ENCODE results near the gene STX10. TPM values are rescaled to one million over a fixed set of nuclear protein-coding genes. Genes with fewer than 3 reads are reported as not detected.
A peak's percentile ranks its signal among the peaks of the same experiment; 100 is the strongest.

Gene STX10
- total RNA-seq, 1 experiment from 2014 or later = 56.9 TPM

DNA sequence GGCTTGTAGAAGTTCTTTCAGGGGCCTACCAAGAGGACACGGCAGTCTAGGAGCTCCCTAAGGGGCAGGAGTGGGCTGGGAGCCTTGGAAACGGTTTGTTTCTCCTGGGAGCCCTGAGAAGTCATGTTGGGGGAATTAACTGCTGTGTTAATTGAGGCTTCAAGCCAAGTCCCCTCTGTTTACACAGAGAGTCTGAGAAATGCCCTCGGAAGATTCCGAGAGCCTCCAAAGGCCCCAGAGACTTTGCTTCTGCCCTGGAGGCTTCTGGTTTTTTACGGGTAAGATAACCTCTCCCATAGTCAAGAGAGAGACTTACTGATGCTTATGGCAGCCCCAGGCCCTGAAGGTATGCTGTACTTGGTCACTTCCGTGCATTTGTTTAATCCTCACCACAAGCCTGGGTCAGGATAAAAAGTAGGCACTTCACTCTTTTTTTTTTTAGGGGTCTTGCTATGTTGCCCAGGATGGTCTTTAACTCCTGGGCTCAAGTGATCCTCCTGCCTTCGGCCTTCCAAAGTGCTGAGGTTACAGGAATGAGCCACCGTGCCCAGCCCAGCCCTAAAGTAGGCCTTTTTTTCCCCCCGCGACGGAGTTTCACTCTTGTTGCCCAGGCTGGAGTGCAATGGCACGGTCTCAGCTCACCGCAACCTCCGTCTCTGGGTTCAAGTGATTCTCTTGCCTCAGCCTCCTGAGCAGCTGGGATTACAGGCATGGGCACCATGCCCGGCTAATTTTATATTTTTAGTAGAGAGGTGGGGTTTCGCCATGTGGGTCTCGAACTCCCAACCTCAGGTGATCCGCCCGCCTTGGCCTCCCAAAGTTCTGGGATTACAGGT is 15.2 kb upstream of the STX10 start:
- DNase-seq (ENCODE audit: low spot score) (no peak), ATAC-seq (no peak)
- TF ChIP-seq MYBL2 (CRISPR knock-in tag; IDR thresholded peaks at IDR 0.05) (no peak), KAT7 (CRISPR knock-in tag; IDR thresholded peaks at IDR 0.05; ENCODE audit: borderline replicate concordance) (no peak), PRRX2 (CRISPR knock-in tag; IDR thresholded peaks at IDR 0.05) (no peak), ETV6 (CRISPR knock-in tag; IDR thresholded peaks at IDR 0.05) (no peak), ZNF423 (CRISPR knock-in tag; IDR thresholded peaks at IDR 0.05) (no peak), ZNF121 (CRISPR knock-in tag; IDR thresholded peaks at IDR 0.05) (peak; percentile 93), NFATC4 (CRISPR knock-in tag; IDR thresholded peaks at IDR 0.05) (no peak)
- TF ChIP-seq, protein P1, sequence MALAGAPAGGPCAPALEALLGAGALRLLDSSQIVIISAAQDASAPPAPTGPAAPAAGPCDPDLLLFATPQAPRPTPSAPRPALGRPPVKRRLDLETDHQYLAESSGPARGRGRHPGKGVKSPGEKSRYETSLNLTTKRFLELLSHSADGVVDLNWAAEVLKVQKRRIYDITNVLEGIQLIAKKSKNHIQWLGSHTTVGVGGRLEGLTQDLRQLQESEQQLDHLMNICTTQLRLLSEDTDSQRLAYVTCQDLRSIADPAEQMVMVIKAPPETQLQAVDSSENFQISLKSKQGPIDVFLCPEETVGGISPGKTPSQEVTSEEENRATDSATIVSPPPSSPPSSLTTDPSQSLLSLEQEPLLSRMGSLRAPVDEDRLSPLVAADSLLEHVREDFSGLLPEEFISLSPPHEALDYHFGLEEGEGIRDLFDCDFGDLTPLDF (CRISPR knock-in tag; IDR thresholded peaks at IDR 0.05) = no peak
- Mint-ChIP-seq H3K4me1 (peaks cover 71% of the 10 kb centered on the region), H3K4me3 (peak overlapping the region; percentile 69), H3K9me3 (no peaks in the 10 kb centered on the region), H3K27ac (peak overlapping the region; percentile 100), H3K36me3 (no peaks in the 10 kb centered on the region), H3K27me3 (ENCODE audit: low read depth) (no peaks in the 10 kb centered on the region)
- CTCF ChIA-PET = interaction anchor here (0.6 to 3.5 kb wide), 8 partner anchors 10 to 200 kb away, joined by 3 to 42 read pairs (median 7); partner anchors contain the start of genes IER2 and STX10
- POLR2A ChIA-PET = interaction anchor here (0.5 to 8.6 kb wide), 7 partner anchors 11 to 50 kb away, joined by 3 to 167 read pairs (median 4); partner anchors contain the start of genes IER2, NACC1 and STX10

- ATAC-seq (peak; percentile 50), DNase-seq (ENCODE audit: low spot score) (peak; percentile 91)
- Mint-ChIP-seq H3K27me3 (ENCODE audit: low read depth) (no peaks in the 10 kb centered on the region), H3K27ac (peak overlapping the region; percentile 100), H3K4me3 (peak overlapping the region; percentile 69), H3K9me3 (no peaks in the 10 kb centered on the region), H3K4me1 (peaks cover 66% of the 10 kb centered on the region), H3K36me3 (no peaks in the 10 kb centered on the region)
- ChIA-PET CTCF (interaction anchor here (0.6 to 3.5 kb wide), 11 partner anchors 9 to 633 kb away, joined by 3 to 42 read pairs (median 4); partner anchors contain the start of genes IER2, NACC1 and STX10), POLR2A (interaction anchor here (0.5 to 8.6 kb wide), 9 partner anchors 10 to 51 kb away, joined by 3 to 167 read pairs (median 4); partner anchors contain the start of genes IER2, NACC1 and STX10)
- no peak for TF ChIP-seq RELA (CRISPR knock-in tag; IDR thresholded peaks at IDR 0.05; ENCODE audit: borderline replicate concordance)
- TF ChIP-seq GABPB1 (CRISPR knock-in tag; IDR thresholded peaks at IDR 0.05) = peak; percentile 66; the same call in 1 of the 2 replicates
- TF ChIP-seq ETV6 (CRISPR knock-in tag; IDR thresholded peaks at IDR 0.05) = peak; percentile 99
- TF ChIP-seq CREB1 (CRISPR knock-in tag; IDR thresholded peaks at IDR 0.05) = peak; percentile 78; the same call in 1 of the 2 replicates
- peak; percentile 50; the same call in 1 of the 2 replicates for TF ChIP-seq AR (CRISPR knock-in tag; IDR thresholded peaks at IDR 0.05)
- TF ChIP-seq ZNF263 (CRISPR knock-in tag; IDR thresholded peaks at IDR 0.05; ENCODE audit: low read depth) = peak; percentile 93
- no peak for TF ChIP-seq ZNF512 (CRISPR knock-in tag; IDR thresholded peaks at IDR 0.05; ENCODE audit: borderline replicate concordance)
- no peak for TF ChIP-seq ZSCAN18 (CRISPR knock-in tag; IDR thresholded peaks at IDR 0.05)
- no peak for TF ChIP-seq JUN (CRISPR knock-in tag; IDR thresholded peaks at IDR 0.05)
- no peak for TF ChIP-seq ZNF317 (CRISPR knock-in tag; IDR thresholded peaks at IDR 0.05; ENCODE audit: borderline replicate concordance, low read depth)
- TF ChIP-seq, protein P2, sequence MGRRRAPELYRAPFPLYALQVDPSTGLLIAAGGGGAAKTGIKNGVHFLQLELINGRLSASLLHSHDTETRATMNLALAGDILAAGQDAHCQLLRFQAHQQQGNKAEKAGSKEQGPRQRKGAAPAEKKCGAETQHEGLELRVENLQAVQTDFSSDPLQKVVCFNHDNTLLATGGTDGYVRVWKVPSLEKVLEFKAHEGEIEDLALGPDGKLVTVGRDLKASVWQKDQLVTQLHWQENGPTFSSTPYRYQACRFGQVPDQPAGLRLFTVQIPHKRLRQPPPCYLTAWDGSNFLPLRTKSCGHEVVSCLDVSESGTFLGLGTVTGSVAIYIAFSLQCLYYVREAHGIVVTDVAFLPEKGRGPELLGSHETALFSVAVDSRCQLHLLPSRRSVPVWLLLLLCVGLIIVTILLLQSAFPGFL (CRISPR knock-in tag; IDR thresholded peaks at IDR 0.05; ENCODE audit: borderline replicate concordance) = no peak
- TF ChIP-seq FOXK1 (CRISPR knock-in tag; IDR thresholded peaks at IDR 0.05) = peak; percentile 87
- TF ChIP-seq SMAD3 (CRISPR knock-in tag; IDR thresholded peaks at IDR 0.05; ENCODE audit: borderline replicate concordance) = no peak
- TF ChIP-seq, protein P3, sequence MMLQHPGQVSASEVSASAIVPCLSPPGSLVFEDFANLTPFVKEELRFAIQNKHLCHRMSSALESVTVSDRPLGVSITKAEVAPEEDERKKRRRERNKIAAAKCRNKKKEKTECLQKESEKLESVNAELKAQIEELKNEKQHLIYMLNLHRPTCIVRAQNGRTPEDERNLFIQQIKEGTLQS (CRISPR knock-in tag; conservative IDR thresholded peaks at IDR 0.05) = no peak
- TF ChIP-seq MYBL2 (CRISPR knock-in tag; IDR thresholded peaks at IDR 0.05) = peak; percentile 88
These were observed 14.4 kb upstream of the STX10 start for GRCh38 chr19:13164343-13165161.

Measured in WTC11 (cell line).